ENCODE measurements around the gene RIMS1. TPM values are rescaled to one million over a fixed set of nuclear protein-coding genes. Genes with fewer than 3 reads are reported as not detected.

The RIMS1 gene
- total RNA-seq, 1 donor, result 1.3 TPM

GRCh38 chr6:72401865-72402264, 515.5 kb downstream of the RIMS1 start:
- DNase-seq (ENCODE audit: low read depth), result no peak
- no peak for TF ChIP-seq CTCF (IDR thresholded peaks at IDR 0.05; ENCODE audit: insufficient read depth, low read depth, low read length)
- H3K4me3 ChIP-seq (ENCODE audit: low read depth, low read length), result no peak overlapping the region

GRCh38 chr6:72403413-72403812, 517.1 kb downstream of the RIMS1 start:
- no peak overlapping the region for H3K4me3 ChIP-seq (ENCODE audit: low read depth, low read length)
- no peak for TF ChIP-seq CTCF (IDR thresholded peaks at IDR 0.05; ENCODE audit: insufficient read depth, low read depth, low read length)

DNA sequence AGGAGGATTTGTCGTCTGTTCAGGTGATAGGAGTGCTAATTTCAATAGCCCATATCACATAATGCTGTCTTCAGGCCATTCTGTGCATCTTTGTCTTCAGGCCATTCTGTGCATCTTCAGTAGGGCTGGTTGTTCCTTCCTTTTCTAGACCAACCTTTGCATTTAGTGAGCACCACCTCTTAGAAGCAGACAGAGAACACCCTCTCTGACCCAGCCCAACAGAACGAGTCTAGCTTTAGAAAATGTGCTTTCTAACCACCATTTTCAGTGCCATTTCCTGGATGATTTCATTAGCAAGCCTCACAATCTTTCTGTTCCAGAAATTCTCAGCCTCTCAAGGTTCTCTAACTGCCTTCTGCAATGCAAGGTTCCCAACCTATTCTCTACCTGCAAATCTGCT, 520.2 kb downstream of the RIMS1 start:
- TF ChIP-seq CTCF (IDR thresholded peaks at IDR 0.05; ENCODE audit: insufficient read depth, low read depth, low read length), result no peak
- H3K4me3 ChIP-seq (ENCODE audit: low read depth, low read length), result no peak overlapping the region
- no peak for DNase-seq (ENCODE audit: low read depth)

More at GRCh38 chr6:72403413-72403812, 517.1 kb downstream of the RIMS1 start:
- DNase-seq (ENCODE audit: low read depth), result no peak

DNA sequence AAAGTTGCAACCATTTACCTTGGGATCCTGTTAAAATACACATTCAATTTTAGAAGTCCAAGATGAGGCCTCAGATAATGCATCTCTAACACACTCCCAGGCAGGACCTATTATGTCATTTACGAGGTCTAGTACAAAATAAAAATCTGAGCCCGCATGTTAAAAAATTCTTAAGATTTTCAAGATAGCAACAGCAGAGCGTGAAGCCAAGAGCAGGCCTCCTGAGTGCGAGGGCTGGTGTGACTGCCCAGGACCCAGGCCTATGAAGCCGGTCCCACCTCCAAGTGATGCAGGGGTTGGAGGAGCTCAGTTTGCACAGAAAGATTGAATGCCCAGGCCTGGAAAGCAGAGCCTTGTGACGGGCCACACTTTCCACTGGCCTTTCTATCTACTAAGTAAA, 524.4 kb downstream of the RIMS1 start:
- no peak for TF ChIP-seq CTCF (IDR thresholded peaks at IDR 0.05; ENCODE audit: insufficient read depth, low read depth, low read length)
- no peak overlapping the region for H3K4me3 ChIP-seq (ENCODE audit: low read depth, low read length)
- DNase-seq (ENCODE audit: low read depth), result no peak

GRCh38 chr6:72411872-72412708, 525.7 kb downstream of the RIMS1 start:
- peak; percentile 100 for TF ChIP-seq CTCF (IDR thresholded peaks at IDR 0.05; ENCODE audit: insufficient read depth, low read depth, low read length)

GRCh38 chr6:72412709-72413044, 526.3 kb downstream of the RIMS1 start:
- TF ChIP-seq CTCF (IDR thresholded peaks at IDR 0.05; ENCODE audit: insufficient read depth, low read depth, low read length), result no peak
- H3K4me3 ChIP-seq (ENCODE audit: low read depth, low read length), result no peak overlapping the region
- DNase-seq (ENCODE audit: low read depth), result no peak

More at GRCh38 chr6:72411872-72412708, 525.7 kb downstream of the RIMS1 start:
- DNase-seq (ENCODE audit: low read depth), result peak; percentile 84
- no peak overlapping the region for H3K4me3 ChIP-seq (ENCODE audit: low read depth, low read length)

GRCh38 chr6:72413884-72414283, 527.5 kb downstream of the RIMS1 start:
- no peak for TF ChIP-seq CTCF (IDR thresholded peaks at IDR 0.05; ENCODE audit: insufficient read depth, low read depth, low read length)
- no peak for DNase-seq (ENCODE audit: low read depth)
- no peak overlapping the region for H3K4me3 ChIP-seq (ENCODE audit: low read depth, low read length)

Measured in fibroblast of villous mesenchyme (primary cell).